NCI-H2171 (cell line): ENCODE data around the gene LIN7B.
A peak's percentile ranks its signal among the peaks of the same experiment; 100 is the strongest.

Source experiments
- DNase-seq: peaks from one replicate; lab custom pipeline; 2025; lab: John Stamatoyannopoulos, UW

The LIN7B gene

DNA sequence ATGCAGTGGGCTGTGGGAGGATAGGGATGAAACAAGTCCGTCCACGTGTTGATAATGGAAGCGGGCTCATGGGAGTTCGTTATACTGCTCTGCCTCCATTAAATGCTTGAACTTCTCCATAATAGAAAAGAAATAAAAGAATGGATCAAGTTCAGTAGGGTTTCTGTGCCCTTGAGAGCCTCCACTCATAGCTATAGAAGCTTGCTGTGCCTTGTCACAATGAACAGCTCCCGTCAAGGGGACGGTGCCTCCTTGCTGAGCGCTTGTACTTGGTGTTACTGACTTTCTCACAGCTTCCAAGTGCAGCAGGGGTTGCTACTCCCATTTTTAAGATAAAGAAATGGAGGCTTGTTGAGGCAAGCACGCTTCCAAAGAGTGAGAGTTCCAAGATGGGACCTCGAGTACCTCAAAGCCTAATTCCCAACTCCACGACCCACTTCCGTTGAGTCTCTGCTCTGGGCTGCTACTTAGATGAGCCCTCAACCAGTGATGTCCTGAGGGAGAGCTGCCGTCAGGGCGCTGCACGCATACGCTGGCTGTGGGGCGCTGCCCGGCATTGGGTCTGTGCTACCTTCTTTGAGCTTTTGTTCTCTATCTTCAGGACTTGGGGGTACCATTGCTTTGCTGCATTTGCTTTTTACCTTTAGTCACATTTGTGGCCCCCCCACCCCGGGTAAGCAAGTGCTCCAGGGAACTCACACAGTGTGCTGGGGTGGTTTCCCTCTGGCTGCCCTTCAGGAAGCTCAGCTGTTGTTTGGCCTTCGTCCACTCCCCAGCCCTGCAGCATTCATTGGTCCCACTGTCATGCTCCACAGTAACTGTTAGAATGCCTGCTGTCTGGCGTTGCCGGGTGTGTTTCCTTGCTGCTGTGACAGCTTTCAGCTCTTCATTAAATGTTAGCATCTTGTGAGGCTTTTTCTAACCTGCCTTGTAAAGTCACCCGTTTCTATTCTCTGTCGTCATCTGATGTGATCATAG is 19.4 kb upstream of the LIN7B start:
- DNase-seq, result no peak

- no peak for DNase-seq
Observed at GRCh38 chr19:49097453-49098288, 16.5 kb upstream of the LIN7B start.

GRCh38 chr19:49098795-49099194 is 15.4 kb upstream of the LIN7B start:
- DNase-seq, result no peak

DNA sequence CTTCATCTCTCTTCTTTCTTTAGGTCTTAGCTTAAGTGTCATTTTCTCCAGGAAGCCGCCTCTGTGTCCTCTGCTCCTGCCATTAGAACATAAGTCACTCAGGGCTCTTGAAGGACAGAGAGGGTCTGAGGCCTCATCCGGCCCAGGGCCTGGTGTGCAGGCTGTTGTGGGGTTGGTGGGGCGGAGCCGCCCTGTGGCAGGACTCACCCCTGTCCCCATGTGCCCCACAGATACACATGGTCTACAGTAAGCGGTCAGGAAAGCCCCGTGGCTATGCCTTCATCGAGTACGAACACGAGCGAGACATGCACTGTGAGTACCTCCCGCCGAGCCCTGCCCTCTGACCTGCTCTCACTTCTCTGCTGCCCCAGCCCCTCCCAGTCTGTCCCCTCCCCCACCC is 13.0 kb upstream of the LIN7B start:
- no peak for DNase-seq

DNA sequence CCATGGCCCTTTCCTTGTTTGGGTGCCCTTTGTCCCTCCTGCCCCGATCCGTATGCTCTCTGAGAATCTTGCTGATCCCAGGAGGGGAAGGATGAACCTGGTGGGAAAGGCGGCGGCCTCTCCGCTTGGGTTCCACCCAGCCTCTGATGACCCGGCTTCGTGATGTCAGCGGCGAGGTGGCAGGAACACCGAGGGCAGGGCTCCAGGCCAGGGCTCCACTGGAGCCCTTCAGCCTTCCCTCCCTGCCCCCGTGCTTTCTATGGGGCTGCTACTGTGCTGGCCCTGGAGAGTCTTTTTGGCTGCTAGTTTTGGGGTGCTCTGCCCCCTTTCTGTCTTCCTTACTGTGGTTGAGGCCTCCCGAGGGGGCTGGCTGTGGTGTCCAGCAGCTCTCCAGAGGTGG is 11.9 kb upstream of the LIN7B start:
- no peak for DNase-seq

- no peak for DNase-seq
Observed at GRCh38 chr19:49103331-49104085, 10.7 kb upstream of the LIN7B start.

DNA sequence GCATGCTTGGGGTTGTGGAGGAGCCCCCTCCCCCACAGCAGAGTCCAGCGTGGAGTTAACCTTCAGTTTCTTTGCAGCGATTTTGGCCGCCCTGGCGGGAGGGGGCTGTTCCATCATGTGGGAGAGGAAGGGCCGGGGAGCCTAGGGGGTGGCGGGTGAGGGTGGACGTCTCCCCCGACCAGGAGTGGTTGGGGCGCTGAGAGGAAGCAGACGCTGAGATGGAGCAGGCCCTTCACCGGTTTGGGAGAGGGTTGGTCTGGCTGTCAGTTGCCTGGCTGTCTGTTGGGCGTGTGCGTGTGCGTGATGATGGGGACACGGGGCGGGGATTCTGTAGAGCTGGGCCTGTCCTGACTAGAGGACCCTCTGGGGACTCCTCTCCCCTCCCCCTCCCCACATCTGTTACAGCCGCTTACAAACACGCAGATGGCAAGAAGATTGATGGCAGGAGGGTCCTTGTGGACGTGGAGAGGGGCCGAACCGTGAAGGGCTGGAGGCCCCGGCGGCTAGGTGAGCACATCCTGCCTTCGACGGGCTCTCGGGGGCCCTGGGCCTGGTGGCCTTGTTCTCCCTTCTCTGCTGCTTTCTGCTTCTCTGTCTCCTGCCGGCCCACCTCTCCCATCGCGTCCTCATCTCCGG is 9.8 kb upstream of the LIN7B start:
- peak; percentile 89 for DNase-seq

GRCh38 chr19:49106648-49107135 is 7.5 kb upstream of the LIN7B start:
- peak; percentile 45 for DNase-seq

DNA sequence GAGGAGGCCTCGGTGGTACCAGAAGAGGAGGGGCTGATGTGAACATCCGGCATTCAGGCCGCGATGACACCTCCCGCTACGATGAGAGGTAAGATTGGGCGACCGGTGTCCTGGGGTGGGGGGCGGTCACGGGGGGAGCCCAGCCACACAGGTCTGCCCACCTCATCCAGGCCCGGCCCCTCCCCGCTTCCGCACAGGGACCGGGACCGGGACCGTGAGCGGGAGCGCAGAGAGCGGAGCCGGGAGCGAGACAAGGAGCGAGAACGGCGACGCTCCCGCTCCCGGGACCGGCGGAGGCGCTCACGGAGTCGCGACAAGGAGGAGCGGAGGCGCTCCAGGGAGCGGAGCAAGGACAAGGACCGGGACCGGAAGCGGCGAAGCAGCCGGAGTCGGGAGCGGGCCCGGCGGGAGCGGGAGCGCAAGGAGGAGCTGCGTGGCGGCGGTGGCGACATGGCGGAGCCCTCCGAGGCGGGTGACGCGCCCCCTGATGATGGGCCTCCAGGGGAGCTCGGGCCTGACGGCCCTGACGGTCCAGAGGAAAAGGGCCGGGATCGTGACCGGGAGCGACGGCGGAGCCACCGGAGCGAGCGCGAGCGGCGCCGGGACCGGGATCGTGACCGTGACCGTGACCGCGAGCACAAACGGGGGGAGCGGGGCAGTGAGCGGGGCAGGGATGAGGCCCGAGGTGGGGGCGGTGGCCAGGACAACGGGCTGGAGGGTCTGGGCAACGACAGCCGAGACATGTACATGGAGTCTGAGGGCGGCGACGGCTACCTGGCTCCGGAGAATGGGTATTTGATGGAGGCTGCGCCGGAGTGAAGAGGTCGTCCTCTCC is 6.3 kb upstream of the LIN7B start:
- DNase-seq, result no peak

DNA sequence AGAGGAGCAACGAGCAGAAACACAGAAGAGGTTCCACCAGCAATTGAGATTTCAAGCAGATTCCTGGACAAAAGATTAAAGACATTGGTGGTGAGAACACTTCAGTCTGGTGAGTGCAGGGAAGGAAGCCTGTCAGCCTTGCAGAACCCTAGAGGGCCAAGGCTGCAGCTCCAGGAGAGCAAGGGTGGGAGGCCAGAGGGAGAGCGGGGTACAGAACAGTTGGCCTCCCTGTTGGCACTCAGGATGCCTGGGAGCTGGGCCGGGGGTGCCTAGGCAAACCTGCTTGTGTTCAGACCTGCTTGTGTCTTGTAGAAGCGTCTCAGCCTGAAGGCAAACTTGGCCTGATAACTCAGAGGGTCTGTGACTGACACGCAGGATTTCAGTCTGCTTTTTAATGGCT is 5.1 kb upstream of the LIN7B start:
- DNase-seq, result no peak

- DNase-seq, result no peak
Observed at GRCh38 chr19:49109569-49110233, 4.5 kb upstream of the LIN7B start.

DNA sequence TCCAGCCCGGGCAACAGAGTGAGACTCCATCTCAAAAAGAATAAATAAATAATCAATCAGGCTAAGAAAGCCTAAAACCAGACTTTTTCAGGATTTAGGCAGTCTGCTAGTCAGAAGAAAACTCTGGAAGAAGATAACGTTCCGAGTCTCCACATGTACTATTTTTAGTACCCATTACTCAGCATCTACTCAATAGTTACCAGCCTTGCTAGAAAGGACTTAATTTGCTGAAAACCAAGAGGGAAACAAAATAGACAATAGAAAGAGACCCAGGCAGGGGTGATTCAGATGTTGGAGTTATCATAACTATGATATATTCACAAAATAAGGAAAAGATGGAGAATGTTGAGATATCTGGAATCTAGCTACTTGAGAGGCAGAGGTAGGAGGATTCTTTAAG is 3.6 kb upstream of the LIN7B start:
- no peak for DNase-seq

DNA sequence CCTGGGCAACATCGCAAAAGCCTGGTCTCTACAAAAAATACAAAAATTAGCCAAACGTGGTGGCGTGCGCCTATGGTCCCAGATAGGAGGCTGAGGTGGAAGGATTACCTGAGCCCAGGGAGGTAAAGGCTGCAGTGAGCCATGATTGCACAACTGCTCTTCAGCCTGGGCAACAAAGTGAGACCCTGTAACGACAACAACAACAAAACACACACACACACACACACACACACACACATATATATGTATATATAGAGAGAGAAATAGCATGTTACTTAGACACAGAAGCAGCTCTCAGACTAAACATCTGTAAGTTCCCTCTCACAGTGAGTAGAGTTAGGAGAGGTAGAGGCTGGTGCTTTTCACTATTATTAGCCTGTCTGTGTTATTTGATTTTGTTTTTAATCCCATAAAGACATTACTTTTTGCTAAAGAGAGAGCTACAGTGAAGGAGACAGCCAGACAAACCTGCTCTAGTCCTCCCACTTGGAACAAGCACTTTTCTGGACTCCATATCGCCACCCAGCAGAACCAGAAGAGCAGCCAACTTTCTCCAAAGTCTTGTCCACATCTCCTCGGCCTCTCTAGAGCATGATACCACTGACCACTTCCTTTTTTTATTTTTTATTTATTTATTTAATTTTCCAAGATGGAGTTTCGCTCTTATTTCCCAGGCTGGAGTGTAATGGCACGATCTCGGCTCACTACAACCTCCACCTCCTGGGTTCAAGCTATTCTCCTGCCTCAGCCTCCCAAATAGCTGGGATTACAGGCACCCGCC is 2.8 kb upstream of the LIN7B start:
- no peak for DNase-seq

- DNase-seq, result peak; percentile 71
Observed at GRCh38 chr19:49114630-49115363, 627 bp downstream of the LIN7B start.

GRCh38 chr19:49116544-49116943 is 2.4 kb downstream of the LIN7B start:
- no peak for DNase-seq

GRCh38 chr19:49117677-49118564 is 3.8 kb downstream of the LIN7B start:
- DNase-seq, result no peak

DNA sequence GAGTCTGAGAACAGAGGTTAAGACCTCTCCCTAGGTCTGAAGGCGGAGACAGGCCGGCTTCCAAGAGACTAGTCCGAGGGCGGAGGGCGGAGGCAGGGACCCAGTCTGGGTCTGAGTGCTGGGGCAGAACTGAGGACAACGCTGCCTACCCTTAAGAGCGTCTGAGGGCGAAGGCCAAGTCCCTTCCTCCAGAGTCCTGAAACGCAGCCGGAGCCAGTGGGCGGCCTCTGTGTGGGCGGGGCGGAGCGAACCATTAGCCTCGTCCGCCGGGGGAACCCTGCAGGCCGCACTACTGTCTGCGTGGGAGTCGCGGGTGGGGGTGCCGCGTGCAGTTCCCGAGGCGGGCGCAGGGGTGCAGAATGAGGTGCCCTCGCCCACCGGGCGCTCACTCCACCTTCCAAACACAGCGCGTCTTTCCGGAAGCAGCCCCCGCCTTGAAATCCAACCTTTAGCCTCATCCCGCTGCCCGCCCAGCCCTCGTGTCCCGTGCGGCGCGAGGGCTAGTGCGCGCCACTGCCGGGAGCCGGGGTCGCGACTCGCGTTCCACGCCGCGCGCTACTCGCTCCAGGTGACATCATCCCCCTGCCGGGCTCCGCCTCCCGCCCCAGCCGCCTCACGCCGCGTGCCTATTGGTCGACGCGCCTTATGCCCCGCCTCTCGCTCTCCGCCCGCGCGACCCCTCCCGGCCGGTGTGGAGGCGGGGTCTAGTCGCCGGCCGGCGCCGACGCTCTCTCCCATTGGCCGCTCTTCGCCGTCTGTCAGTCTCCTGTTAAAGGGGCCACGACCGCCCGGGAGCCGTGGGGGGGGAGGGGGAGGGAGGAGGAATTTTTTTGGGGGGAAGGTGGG is 4.6 kb downstream of the LIN7B start, which contains the start of gene C19orf73:
Gene C19orf73 (minus strand): TSS at position 579 of the 846 bp plus-strand sequence. CDS start 121 bp downstream, at position 458.
- DNase-seq, result peak; percentile 95
